Measurements from ENCODE around the gene CAPN9.

GRCh38 chr1:230745071-230745470 is 2.1 kb upstream of the CAPN9 start:
- no peak for TF ChIP-seq CTCF (optimal IDR thresholded peaks at IDR 0.05 in 1 of 3, IDR thresholded peaks at IDR 0.05 in 1 of 3, conservative IDR thresholded peaks at IDR 0.05 in 1 of 3; ENCODE audit: extremely low read depth in 1 of 3, insufficient read depth in 2 of 3, low read length in 3 of 3)
- no peak for TF ChIP-seq EZH2 (IDR thresholded peaks at IDR 0.05; ENCODE audit: low read length)
